Muscle of leg (tissue), 16 donors: ENCODE data around the gene CSAG1. TPM values are rescaled to one million over a fixed set of nuclear protein-coding genes. Genes with fewer than 3 reads are reported as not detected.
"Not testable (repeated sequence)": the region's sequence is repeated elsewhere in the genome, so short reads cannot be mapped to it uniquely, and the experiment has no call there.

Source experiments
- DNase-seq: peaks from one replicate; pipeline ENCODE4 v3.0.0; 2013
- H3K27ac ChIP-seq: one replicate; pipeline ENCODE4 v1.5.1; 2013; ENCODE audit warnings: mild to moderate bottlenecking, low read length, control low read depth
- H3K27me3 ChIP-seq: one replicate; pipeline ENCODE4 v1.6.1; 2013; ENCODE audit warnings: low read length; ENCODE audit not compliant: control insufficient read depth, insufficient read depth
- H3K36me3 ChIP-seq: one replicate; pipeline ENCODE4 v1.6.1; 2013; ENCODE audit warnings: low read length; ENCODE audit not compliant: control insufficient read depth, insufficient read depth
- H3K4me1 ChIP-seq: one replicate; pipeline ENCODE4 v1.6.1; 2013; ENCODE audit warnings: low read length; ENCODE audit not compliant: control insufficient read depth, insufficient read depth
- H3K4me3 ChIP-seq: one replicate; pipeline ENCODE4 v1.5.1; 2013; ENCODE audit warnings: low read length, control low read depth
- H3K9me3 ChIP-seq: replicated peaks from 2 replicates; pipeline ENCODE4 v1.6.1; 2013; ENCODE audit warnings: low read depth, low read length; ENCODE audit not compliant: control insufficient read depth
- WGBS: methylation state at CpG from one replicate; pipeline ENCODE4 v1.1.5; 2013; ENCODE audit warnings: missing lambda C conversion rate; ENCODE audit not compliant: insufficient coverage; 5-methylcytosine and 5-hydroxymethylcytosine counted together
- long read RNA-seq, 11 donors: transcript quantifications; one replicate each; lab custom pipeline, GENCODE V29; 2026
- polyA plus RNA-seq, 8 donors: library from polyadenylated mRNA; unstranded; fragments of 120-200 nt; gene quantifications; one replicate each; pipeline versions ENCODE4 v1.2.1 to v1.2.3, GENCODE V29; 2013; ENCODE audit warnings: inconsistent platforms in 1 of 8, low replicate concordance in 1 of 8; ENCODE audit not compliant: insufficient read length in 8 of 8, insufficient read depth in 1 of 8
- total RNA-seq: library from RNA; stranded (reverse); fragments of 120-200 nt; gene quantifications from one replicate; pipeline ENCODE4 v1.2.4, GENCODE V29; 2013

Gene CSAG1, protein sequence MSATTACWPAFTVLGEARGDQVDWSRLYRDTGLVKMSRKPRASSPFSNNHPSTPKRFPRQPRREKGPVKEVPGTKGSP
- total RNA-seq = not detected
- polyA plus RNA-seq = not detected
- long read RNA-seq, donor 1 = 0 reads
- long read RNA-seq, donor 2 = 0 reads
- long read RNA-seq, donor 3 = 0 reads
- long read RNA-seq, donor 4 = 0 reads
- long read RNA-seq, donor 5 = 0 reads
- long read RNA-seq, donor 6 = 0 reads
- long read RNA-seq, donor 7 = 0 reads
- long read RNA-seq, donor 8 = 0 reads
- long read RNA-seq, donor 9 = 0 reads
- long read RNA-seq, donor 10 = 0 reads
- long read RNA-seq, donor 11 = 0 reads

GRCh38 chrX:152733261-152733975, at the start of gene CSAG1, which contains the start of gene MAGEA12:
Gene CSAG1 (minus strand): TSS chrX:152733721. CDS start chrX:152732460, 1,261 bp downstream.
Gene MAGEA12 (plus strand): TSS chrX:152733757. CDS start chrX:152736162, 2,405 bp downstream.
- H3K27ac ChIP-seq = no peak within 1 kb of the TSS
- DNase-seq = no peak
- H3K9me3 ChIP-seq = no peaks in the 10 kb centered on the region
- no peaks in the 10 kb centered on the region for H3K27me3 ChIP-seq
- no peaks in the 10 kb centered on the region for H3K4me1 ChIP-seq
- no peaks in the 10 kb centered on the region for H3K36me3 ChIP-seq
- H3K4me3 ChIP-seq = no peak within 1 kb of the TSS
- 87% methylated on average over 6 of the region's 21 CpGs for WGBS

DNA sequence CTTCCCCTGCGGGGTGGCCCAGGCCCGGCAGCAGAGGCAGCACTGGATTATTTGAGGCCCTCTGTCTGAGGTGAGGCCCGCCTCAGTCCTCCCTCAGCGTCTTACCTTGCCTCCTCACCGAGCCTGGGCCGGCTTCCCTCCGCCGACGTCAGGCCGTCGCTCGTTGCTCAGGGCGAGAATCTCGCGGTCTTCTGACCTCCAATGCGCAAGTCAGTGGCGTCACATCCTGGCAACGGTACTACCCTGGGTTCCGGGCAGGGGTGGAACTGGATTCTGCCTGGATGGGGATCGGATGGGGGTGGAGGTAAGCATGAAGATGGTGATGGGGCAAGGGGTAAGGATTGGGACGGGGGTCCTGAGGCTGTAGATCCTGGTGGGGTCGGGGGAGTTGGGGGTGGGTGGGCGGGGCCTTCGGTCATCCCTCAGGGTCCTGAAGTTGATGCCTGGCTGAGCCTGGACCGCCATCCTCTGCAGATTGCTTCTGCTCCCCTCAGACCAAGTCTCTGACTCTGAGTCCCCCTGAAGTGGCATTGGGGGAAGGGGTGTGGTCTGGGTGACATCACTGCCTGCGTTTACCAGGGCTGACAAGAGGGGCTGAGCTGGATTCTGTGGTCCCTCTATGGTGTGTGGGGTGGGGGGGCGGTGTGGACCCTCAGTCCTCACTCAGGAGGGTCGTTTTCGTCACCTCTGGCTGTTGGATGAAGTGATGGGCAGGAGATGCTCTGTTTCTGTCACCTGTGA, 36.2 kb upstream of the CSAG1 start, which contains the start of gene MAGEA6:
TSS of gene MAGEA6 (minus strand) at position 141 of the 741 bp plus-strand sequence. CDS start 2,039 bp downstream, outside the sequence.
- not testable (repeated sequence) for H3K4me3 ChIP-seq, H3K9me3 ChIP-seq, H3K27me3 ChIP-seq, H3K27ac ChIP-seq, H3K36me3 ChIP-seq, DNase-seq, H3K4me1 ChIP-seq
- WGBS = no CpG with 5 or more reads among the region's 29 CpGs

DNA sequence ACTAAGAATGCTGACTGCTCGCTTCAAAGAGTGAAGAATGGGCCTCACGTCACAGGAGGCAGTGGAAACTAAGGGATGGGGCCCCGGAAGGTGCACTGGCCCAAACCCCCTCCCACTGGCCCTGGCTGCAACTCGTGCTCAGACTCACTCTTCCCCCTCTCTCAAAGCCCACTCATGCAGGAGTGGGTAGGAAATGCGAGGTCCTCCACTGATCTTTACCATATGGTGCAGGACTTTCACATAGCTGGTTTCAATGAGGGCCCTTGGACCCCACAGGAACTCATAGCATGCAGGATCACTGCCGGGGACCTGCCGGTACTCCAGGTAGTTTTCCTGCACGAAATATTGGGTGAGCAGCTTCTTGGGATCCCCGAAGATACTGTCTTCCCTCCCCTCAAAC, 33.0 kb upstream of the CSAG1 start:
- H3K4me3 ChIP-seq, H3K36me3 ChIP-seq, DNase-seq, H3K4me1 ChIP-seq, H3K27me3 ChIP-seq, H3K9me3 ChIP-seq, H3K27ac ChIP-seq: not testable (repeated sequence)
- 83% methylated on average over 1 of the region's 9 CpGs for WGBS

DNA sequence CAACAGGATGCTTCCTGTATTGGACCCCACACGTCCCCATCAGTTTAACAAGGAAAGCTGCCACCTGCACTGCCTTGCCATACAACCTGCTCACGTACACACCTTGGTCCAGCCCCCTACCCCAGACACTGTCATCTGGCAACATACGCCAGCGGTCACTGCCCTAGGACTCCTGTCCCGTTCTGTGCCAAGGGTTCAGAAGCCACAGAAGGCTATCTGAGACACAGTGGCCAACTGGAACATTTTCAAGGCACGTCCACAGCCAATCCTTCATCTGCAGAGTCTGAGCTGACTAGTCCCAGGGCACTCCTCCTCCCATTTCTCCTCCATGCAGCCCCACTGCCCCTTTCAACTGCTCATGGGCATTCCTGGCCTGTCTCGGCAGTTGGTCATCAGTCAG, 28.1 kb upstream of the CSAG1 start:
- not testable (repeated sequence) for H3K4me3 ChIP-seq, DNase-seq, H3K36me3 ChIP-seq, H3K27ac ChIP-seq, H3K4me1 ChIP-seq, H3K27me3 ChIP-seq, H3K9me3 ChIP-seq
- no CpG with 5 or more reads among the region's 7 CpGs for WGBS

- H3K27me3 ChIP-seq, H3K36me3 ChIP-seq, H3K27ac ChIP-seq, H3K4me3 ChIP-seq, H3K9me3 ChIP-seq, DNase-seq, H3K4me1 ChIP-seq: not testable (repeated sequence)
- WGBS = no CpG with 5 or more reads among the region's 7 CpGs
These were observed 26.0 kb upstream of the CSAG1 start for GRCh38 chrX:152759544-152759943.

DNA sequence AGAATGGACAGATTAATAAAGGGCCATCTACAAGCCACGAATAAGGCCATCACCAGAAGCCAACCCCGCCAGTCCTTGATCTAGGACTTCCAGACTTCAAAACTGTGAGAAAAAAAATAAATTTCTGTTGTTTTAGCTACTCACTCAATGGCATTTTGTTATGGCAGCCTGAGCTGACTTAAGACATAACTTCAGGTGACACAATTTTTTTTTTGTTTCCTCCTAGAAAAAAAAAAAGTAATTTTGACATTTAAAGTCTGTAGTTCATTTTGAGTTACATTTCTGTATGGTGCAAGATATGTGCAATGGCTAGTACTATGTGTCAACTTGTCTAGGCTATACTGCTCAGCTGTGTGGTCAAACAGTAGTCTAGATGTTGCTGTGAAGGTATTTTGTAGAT, 25.4 kb upstream of the CSAG1 start, which contains the start of gene CSAG3:
TSS of gene CSAG3 (plus strand) at position 301 of the 400 bp plus-strand sequence.
- no CpG with 5 or more reads among the region's 2 CpGs for WGBS
- H3K27me3 ChIP-seq, H3K4me1 ChIP-seq, DNase-seq, H3K27ac ChIP-seq, H3K4me3 ChIP-seq, H3K9me3 ChIP-seq, H3K36me3 ChIP-seq: not testable (repeated sequence)

- not testable (repeated sequence) for H3K4me3 ChIP-seq, H3K27ac ChIP-seq, DNase-seq, H3K9me3 ChIP-seq, H3K36me3 ChIP-seq, H3K4me1 ChIP-seq, H3K27me3 ChIP-seq
- WGBS = no CpG with 5 or more reads among the region's 5 CpGs
These were observed 21.4 kb upstream of the CSAG1 start for GRCh38 chrX:152754871-152755270.

DNA sequence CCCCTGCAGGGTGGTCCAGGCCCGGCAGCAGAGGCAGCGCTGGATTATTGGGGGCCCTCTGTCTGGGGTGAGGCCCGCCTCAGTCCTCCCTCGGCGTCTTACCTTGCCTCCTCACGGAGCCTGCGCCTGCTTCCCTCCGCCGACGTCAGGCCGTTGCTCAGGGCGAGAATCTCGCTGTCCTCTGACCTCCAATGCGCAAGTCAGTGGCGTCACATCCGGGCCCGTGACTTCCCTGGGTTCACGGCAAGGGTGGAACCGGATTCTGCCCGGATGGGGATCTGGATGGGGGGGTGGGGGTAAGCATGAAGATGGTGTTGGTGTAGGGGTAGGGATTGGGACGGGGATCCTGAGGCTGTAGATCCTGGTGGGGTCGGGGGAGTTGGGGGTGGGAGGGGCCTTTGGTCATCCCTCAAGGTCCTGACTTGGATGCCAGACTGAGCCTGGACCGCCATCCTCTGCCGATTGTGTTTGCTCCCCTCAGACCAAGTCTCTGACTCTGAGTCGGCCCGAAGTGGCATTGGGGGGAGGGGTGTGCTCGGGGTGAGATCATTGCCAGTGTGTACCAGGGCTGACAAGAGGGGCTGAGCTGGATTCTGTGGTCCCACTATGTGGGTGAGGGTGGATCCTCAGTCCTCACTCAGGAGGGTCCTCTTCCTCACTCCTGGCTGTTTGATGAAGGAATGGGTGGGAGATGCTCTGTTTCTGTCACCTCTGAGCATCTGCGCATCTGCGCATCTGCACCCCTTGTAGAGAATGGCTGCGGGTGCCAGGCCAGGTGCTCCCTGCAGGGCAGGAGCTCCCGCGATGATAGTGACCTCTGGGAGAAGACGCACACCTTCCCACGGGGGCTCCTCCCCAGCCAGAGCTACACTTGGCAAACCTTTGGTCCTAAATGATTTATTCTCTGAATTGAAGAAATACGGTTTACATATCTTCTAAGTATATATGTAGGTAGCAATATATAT, 20.4 kb upstream of the CSAG1 start, which contains the start of gene MAGEA2:
TSS of gene MAGEA2 (minus strand) at position 157 of the 965 bp plus-strand sequence. CDS start 2,479 bp downstream, outside the sequence.
- WGBS = no CpG with 5 or more reads among the region's 35 CpGs
- not testable (repeated sequence) for H3K4me3 ChIP-seq, H3K27ac ChIP-seq, DNase-seq, H3K27me3 ChIP-seq, H3K36me3 ChIP-seq, H3K9me3 ChIP-seq, H3K4me1 ChIP-seq

DNA sequence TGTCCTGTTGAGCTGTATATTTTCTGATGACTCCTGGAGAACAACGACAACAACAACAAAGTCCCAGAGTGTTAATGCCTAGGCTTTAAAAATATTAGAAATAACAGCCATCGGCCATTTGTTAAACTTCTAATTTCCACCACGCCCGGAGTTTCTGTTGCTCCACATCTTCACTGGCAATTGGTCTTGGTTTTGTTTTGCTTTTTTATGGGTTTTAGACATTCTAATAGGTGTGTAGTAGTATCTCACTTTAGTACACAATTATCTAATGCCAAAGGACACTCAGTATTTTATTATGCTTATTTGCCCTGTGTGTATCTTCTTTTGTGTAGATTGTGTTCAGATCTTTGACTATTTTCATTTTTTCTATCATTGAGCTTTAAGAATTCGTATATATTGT, 5.0 kb upstream of the CSAG1 start:
- Histone ChIP-seq H3K27ac (no peak overlapping the region), H3K9me3 (no peaks in the 10 kb centered on the region), H3K27me3 (no peaks in the 10 kb centered on the region), H3K4me1 (no peaks in the 10 kb centered on the region), H3K4me3 (no peak overlapping the region), H3K36me3 (no peaks in the 10 kb centered on the region)
- no CpG with 5 or more reads among the region's 5 CpGs for WGBS
- DNase-seq = no peak
